ENCODE results near the gene CLDN9. TPM values are rescaled to one million over a fixed set of nuclear protein-coding genes. Genes with fewer than 3 reads are reported as not detected.
A peak's percentile ranks its signal among the peaks of the same experiment; 100 is the strongest.
"Not testable (repeated sequence)": the region's sequence is repeated elsewhere in the genome, so short reads cannot be mapped to it uniquely, and the experiment has no call there.

CLDN9 gene
- total and polyA plus RNA-seq, 7 donors: 0.12 to 2.2 (median 0.74) TPM

GRCh38 chr16:3050487-3050886 is 37.8 kb downstream of the CLDN9 start:
- H3K27me3 ChIP-seq (ENCODE audit: insufficient read depth in 3 of 3, low read length in 2 of 3): peaks cover 0 to 40% (median 18%) of the 10 kb centered on the region in 3 donors
- H3K4me3 ChIP-seq: no peak overlapping the region
- peaks cover 8% of the 10 kb centered on the region for H3K4me1 ChIP-seq
- H3K27ac ChIP-seq: no peak overlapping the region
- TF ChIP-seq CTCF (IDR thresholded peaks at IDR 0.05): no peak
- H3K9me3 ChIP-seq: no peaks in the 10 kb centered on the region
- no peaks in the 10 kb centered on the region for H3K36me3 ChIP-seq (ENCODE audit: insufficient read depth in 1 of 2, low read depth in 1 of 2)
- DNase-seq (no peak), ATAC-seq (no peak)
- 70 to 79% (median 71%) methylated on average over 5 of the region's 5 CpGs for WGBS, 3 donors
- intact Hi-C loops (cut with DNase I): no loop called here

- H3K9me3 ChIP-seq: no peaks in the 10 kb centered on the region
- peaks cover 3% of the 10 kb centered on the region for H3K4me1 ChIP-seq
- DNase-seq (no peak), ATAC-seq (no peak)
- intact Hi-C loops (cut with DNase I): no loop called here
- no peak for TF ChIP-seq CTCF (IDR thresholded peaks at IDR 0.05)
- H3K27me3 ChIP-seq (ENCODE audit: insufficient read depth in 3 of 3, low read length in 2 of 3): peaks cover 0 to 35% (median 14%) of the 10 kb centered on the region in 3 donors
- WGBS, 3 donors: 34 to 47% (median 42%) methylated on average over 4 of the region's 4 CpGs
- H3K27ac ChIP-seq: no peak overlapping the region
- no peaks in the 10 kb centered on the region for H3K36me3 ChIP-seq (ENCODE audit: insufficient read depth in 1 of 2, low read depth in 1 of 2)
- no peak overlapping the region for H3K4me3 ChIP-seq
Measured at GRCh38 chr16:3051009-3051408, 38.3 kb downstream of the CLDN9 start.

- H3K4me1 ChIP-seq: no peaks in the 10 kb centered on the region
- ATAC-seq (no peak), DNase-seq (no peak)
- intact Hi-C loops (cut with DNase I): no loop called here
- H3K27ac ChIP-seq: no peak overlapping the region
- H3K27me3 ChIP-seq (ENCODE audit: insufficient read depth in 3 of 3, low read length in 2 of 3): peaks cover 0 to 30% (median 11%) of the 10 kb centered on the region in 3 donors
- 51 to 83% (median 67%) methylated on average over 9 of the region's 9 CpGs for WGBS, 3 donors
- no peaks in the 10 kb centered on the region for H3K9me3 ChIP-seq
- no peaks in the 10 kb centered on the region for H3K36me3 ChIP-seq (ENCODE audit: insufficient read depth in 1 of 2, low read depth in 1 of 2)
- TF ChIP-seq CTCF (IDR thresholded peaks at IDR 0.05): no peak
- no peak overlapping the region for H3K4me3 ChIP-seq
Measured at GRCh38 chr16:3051494-3051893, 38.8 kb downstream of the CLDN9 start.

GRCh38 chr16:3052571-3053329 is 40.0 kb downstream of the CLDN9 start:
- ATAC-seq: peak in 2 of 4 donors; percentile 14 to 33
- H3K4me1 ChIP-seq; H3K4me3 ChIP-seq; H3K36me3 ChIP-seq (ENCODE audit: insufficient read depth in 1 of 2, low read depth in 1 of 2); intact Hi-C loops (cut with DNase I); DNase-seq; H3K9me3 ChIP-seq; H3K27ac ChIP-seq: not testable (repeated sequence)
- WGBS, 3 donors: 78 to 84% (median 78%) methylated on average over 9 to 11 of the region's 12 CpGs
- peaks cover 0 to 18% (median 0%) of the 10 kb centered on the region in 3 donors for H3K27me3 ChIP-seq (ENCODE audit: insufficient read depth in 3 of 3, low read length in 2 of 3)

GRCh38 chr16:3053330-3053710 is 40.6 kb downstream of the CLDN9 start:
- H3K9me3 ChIP-seq; DNase-seq; H3K36me3 ChIP-seq (ENCODE audit: insufficient read depth in 1 of 2, low read depth in 1 of 2); H3K4me3 ChIP-seq; H3K27ac ChIP-seq; ATAC-seq; H3K4me1 ChIP-seq; intact Hi-C loops (cut with DNase I): not testable (repeated sequence)
- WGBS, 3 donors: 86 to 92% (median 88%) methylated on average over 8 to 13 of the region's 13 CpGs
- peaks cover 0 to 13% (median 0%) of the 10 kb centered on the region in 3 donors for H3K27me3 ChIP-seq (ENCODE audit: insufficient read depth in 3 of 3, low read length in 2 of 3)

Measured in psoas muscle (tissue), 8 donors.